Epithelial cell of esophagus (primary cell): ENCODE data around the gene BIN2.
A peak's percentile ranks its signal among the peaks of the same experiment; 100 is the strongest.

Experiments
- DNase-seq: peaks from one replicate; pipeline ENCODE4 v3.0.0; 2010; ENCODE audit warnings: low read depth
- H3K4me3 ChIP-seq: 2 replicates; pipeline ENCODE4 v1.5.1; 2011; ENCODE audit warnings: mild to moderate bottlenecking, low read length, control low read depth
- CTCF ChIP-seq: IDR thresholded peaks from 2 replicates; pipeline ENCODE4 v1.5.1; 2011; ENCODE audit warnings: low read depth, mild to moderate bottlenecking, low read length, control low read depth, inconsistent platforms; ENCODE audit not compliant: insufficient read depth; ENCODE audit errors: missing control alignments

The BIN2 gene

GRCh38 chr12:51368640-51369517 is 44.9 kb upstream of the BIN2 start:
- DNase-seq = no peak
- H3K4me3 ChIP-seq = no peak overlapping the region
- no peak for TF ChIP-seq CTCF

GRCh38 chr12:51365276-51365675 is 41.3 kb upstream of the BIN2 start:
- no peak for TF ChIP-seq CTCF
- H3K4me3 ChIP-seq = no peak overlapping the region
- no peak for DNase-seq

- TF ChIP-seq CTCF = no peak
- H3K4me3 ChIP-seq = no peak overlapping the region
- no peak for DNase-seq
Measured at GRCh38 chr12:51364001-51364400, 40.0 kb upstream of the BIN2 start.

- no peak for DNase-seq
- no peak for TF ChIP-seq CTCF
- no peak overlapping the region for H3K4me3 ChIP-seq
Measured at GRCh38 chr12:51362747-51363342, 38.9 kb upstream of the BIN2 start.

- TF ChIP-seq CTCF = no peak
- no peak for DNase-seq
- no peak overlapping the region for H3K4me3 ChIP-seq
Measured at GRCh38 chr12:51362307-51362706, 38.3 kb upstream of the BIN2 start.

GRCh38 chr12:51361161-51362016 is 37.4 kb upstream of the BIN2 start:
- no peak for DNase-seq
- TF ChIP-seq CTCF = peak; percentile 22
- H3K4me3 ChIP-seq = no peak overlapping the region
